Glomerular visceral epithelial cell (primary cell): ENCODE results near the gene LRRC74B.
"Not testable (repeated sequence)": the region's sequence is repeated elsewhere in the genome, so short reads cannot be mapped to it uniquely, and the experiment has no call there.

Experiments used
- DNase-seq: peaks from one replicate; pipeline ENCODE4 v3.0.0-alpha.2; 2016; ENCODE audit errors: extremely low spot score

The LRRC74B gene, protein sequence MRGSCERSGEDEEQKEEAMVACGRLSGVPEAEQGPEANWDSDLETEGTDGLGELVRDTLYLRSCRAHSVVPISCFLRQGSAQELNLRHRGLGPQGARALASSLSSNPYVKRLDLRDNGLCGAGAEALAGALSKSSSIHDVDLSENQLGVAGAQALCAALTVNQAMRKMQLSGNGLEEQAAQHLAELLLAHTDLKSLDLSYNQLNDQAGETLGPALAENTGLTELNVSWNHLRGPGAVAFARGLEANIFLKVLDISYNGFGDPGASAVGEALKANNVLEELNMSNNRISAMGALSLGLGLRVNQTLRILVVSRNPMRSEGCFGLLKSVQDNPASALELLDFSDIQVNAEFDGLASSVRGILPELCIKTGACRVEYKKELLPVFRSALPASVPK

GRCh38 chr22:21045585-21046294, at the start of gene LRRC74B:
LRRC74B (plus strand) TSS chr22:21045946; CDS start chr22:21045987, 41 bp downstream.
- DNase-seq: peak; percentile 86

GRCh38 chr22:20996031-20996410, 49.7 kb upstream of the LRRC74B start:
- DNase-seq: no peak

- DNase-seq: no peak
These were observed 48.9 kb upstream of the LRRC74B start for GRCh38 chr22:20996598-20997535.

- no peak for DNase-seq
These were observed 48.0 kb upstream of the LRRC74B start for GRCh38 chr22:20997536-20998257.

DNA sequence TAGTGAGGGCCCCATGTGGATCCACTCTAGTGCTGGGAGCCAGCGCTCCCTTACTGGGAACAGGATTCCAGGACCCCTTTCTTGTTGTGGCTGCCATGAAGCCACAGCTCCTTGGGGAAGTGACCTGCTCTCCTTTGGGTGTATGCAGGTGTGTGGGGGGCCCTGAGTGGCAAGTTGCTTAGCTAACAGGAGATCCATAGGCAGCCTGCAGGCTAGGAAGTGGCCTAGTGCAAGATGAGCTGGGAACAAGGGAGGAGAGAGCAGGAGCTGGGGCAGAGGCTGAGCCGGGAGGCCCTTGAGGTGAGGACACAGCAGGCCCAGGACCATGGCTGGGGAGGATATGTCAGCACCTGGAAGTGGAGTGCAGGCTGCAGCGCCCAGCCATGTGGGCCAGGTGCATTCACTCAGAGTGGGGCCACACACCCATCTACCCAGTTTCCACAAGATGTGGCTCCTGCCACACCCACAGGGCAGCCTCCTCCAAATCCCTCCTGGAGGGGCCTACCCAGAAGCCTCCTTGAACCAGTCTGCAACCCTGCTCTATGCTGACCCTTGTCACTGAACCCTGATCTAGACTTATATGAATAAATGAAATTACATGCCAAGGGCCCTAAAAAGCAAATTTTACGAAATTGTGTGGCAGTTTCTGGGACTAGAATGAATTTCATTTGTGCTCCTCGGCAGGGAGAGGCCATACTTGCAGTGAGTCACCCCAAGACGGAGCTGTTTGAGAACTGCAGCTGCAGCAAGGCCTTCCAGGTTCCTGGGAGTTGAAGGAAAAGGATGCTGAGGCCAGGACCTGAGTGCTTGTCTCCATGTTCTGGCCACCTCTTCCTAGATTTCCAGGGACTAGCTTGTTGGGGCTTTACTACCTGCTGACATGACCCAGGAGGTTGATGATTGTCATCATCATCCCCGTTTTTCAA, 47.1 kb upstream of the LRRC74B start:
- no peak for DNase-seq

- no peak for DNase-seq
These were observed 46.2 kb upstream of the LRRC74B start for GRCh38 chr22:20999350-21000206.

GRCh38 chr22:21000207-21000986, 45.3 kb upstream of the LRRC74B start:
- no peak for DNase-seq

DNA sequence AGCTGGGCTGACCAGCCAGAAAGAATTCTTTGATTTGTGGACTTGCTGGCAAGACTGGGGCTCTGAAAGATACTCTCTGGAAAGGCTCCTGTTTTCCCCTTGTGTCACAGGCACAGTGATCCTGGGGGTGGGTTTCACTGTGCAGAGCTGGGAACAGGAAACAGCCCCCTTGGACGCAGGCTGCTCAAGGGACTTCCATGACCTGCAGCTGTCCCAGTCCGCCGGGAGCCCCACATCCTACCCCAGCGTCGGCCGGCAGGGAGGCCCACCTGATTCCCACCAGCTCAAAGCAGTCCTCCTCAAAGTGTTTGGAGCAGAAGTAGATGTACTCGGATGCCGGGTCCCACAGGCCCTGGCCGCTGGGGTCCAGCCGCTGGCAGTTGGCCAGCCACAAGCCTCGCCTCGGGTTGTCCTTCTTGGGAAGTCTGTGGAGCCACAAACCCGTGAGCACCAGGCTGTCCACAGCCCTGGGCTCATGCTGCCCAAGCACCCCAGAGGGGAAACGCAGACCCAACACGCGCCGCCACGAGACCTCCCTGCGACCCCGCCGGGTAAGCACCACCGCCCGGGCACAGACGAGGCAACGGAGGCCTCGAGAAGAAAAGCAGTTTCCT, 44.7 kb upstream of the LRRC74B start:
- no peak for DNase-seq

DNA sequence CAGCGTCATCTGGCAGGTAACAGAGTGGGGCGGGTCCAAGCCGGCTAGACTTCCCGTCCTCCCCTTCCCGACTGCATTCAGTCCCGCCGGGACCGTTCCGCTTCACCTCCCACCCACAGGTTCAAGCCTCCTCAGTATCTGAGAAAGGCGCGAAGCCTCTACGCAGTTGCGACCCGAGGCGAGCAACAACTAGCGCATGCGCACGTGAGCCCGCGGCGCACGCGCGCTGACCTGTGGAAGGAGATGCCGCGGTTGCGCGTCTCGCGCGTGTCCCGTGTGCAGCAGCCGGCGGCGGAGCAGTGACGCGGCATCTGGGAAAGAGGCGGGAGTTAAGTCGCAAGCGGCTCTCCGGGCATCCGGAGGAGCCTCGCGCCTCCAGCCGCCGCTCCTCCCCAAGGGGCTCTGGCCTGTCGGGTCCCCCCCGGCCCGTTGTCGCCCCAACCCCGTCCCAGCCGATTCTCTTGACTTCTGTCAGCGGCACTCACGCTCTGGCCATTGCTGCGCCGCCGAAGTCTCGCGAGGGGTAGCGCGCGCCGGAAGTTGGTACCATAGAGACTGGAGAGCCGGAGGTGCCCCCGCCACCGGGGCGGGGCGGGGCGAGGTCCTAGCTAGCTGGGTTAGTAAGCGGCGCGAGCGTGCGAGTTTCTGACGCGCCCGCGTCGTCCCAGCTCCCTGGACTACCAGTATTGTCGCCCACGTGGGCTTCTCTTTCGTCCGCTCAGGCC, 44.0 kb upstream of the LRRC74B start, which contains the start of gene THAP7:
THAP7 (minus strand) TSS at position 518 of the 725 bp plus-strand sequence; CDS start at position 311, 207 bp downstream.
- DNase-seq: peak; percentile 95

- no peak for DNase-seq
These were observed 42.0 kb upstream of the LRRC74B start for GRCh38 chr22:21003782-21004181.

DNA sequence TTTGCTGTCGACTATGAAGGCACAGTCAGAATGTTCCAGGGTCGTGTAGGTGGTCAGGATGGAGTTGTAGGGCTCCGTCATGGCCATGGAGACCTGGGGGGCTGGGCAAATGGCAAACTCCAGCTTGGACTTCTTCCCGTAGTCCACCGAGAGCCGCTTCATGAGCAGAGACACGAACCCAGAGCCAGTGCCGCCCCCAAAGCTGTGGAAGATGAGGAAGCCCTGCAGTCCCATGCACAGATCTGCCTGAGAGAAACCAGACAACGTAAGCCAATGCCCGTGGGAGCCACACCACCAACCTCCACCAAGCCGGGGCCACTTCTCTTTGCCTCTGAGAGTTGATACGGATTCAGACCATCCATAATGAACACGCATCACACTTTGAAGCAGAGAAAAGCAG, 36.5 kb upstream of the LRRC74B start:
- DNase-seq: not testable (repeated sequence)

DNA sequence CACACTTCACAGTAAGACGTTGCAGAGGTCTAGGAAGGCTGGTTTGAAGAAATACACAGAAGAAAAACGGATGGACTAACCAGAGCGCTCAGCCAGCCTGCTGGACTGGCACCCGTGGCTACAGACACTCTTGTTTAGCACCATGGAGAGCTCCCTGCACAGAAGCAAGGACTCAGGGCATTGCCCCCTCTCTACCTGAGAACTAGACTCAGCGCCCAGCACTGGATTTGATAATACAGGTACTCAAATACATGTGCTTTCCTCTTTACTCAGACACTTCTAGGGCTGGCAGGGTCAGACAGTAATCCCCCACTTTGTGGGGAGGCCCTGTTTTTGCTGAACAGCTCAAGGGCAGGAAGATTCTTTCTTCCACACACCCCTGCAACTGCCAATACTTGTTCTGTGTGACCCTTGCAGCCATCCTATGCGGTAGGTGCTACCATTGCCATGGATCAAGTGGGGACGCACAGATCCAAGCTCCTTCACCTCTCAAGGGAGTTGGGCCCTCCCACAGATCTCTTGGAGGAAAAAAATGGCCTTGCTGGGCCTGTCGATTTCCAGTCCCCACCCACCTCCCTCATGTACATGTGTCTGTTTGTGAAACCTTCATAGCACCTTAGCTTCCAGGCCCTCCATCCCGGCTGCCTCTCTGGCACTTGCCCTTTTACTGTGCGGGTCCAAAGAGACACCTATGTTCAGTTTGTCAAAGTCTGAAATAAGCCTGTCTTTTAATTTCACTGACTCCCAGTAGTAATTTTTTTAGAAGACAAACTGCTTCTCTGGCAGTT, 35.9 kb upstream of the LRRC74B start:
- DNase-seq: peak; percentile 50

GRCh38 chr22:21010426-21011113, 35.2 kb upstream of the LRRC74B start:
- DNase-seq: no peak

- DNase-seq: no peak
These were observed 33.0 kb upstream of the LRRC74B start for GRCh38 chr22:21012446-21013407.
